ENCODE results near the gene ANKLE2. TPM values are rescaled to one million over a fixed set of nuclear protein-coding genes. Genes with fewer than 3 reads are reported as not detected.
A peak's percentile ranks its signal among the peaks of the same experiment; 100 is the strongest.

The ANKLE2 gene
- total RNA-seq, 1 donor from 2014 or later = 96.2 TPM

- peaks cover 57% of the 10 kb centered on the region for H3K36me3 Mint-ChIP-seq (ENCODE audit: low read depth, unreplicated experiment)
- peaks cover 4% of the 10 kb centered on the region for H3K4me1 Mint-ChIP-seq (ENCODE audit: unreplicated experiment)
- no peak for DNase-seq (ENCODE audit: low spot score)
- H3K9me3 Mint-ChIP-seq (ENCODE audit: unreplicated experiment) = no peaks in the 10 kb centered on the region
- peak overlapping the region; percentile 73 for H3K4me3 Mint-ChIP-seq (ENCODE audit: unreplicated experiment)
- H3K27me3 Mint-ChIP-seq (ENCODE audit: unreplicated experiment) = peaks cover 15% of the 10 kb centered on the region
- TF ChIP-seq CTCF (IDR thresholded peaks at IDR 0.05; ENCODE audit: unreplicated experiment) = no peak
- H3K27ac Mint-ChIP-seq (ENCODE audit: unreplicated experiment) = peak overlapping the region; percentile 67
These were observed 26.2 kb upstream of the ANKLE2 start for GRCh38 chr12:132787877-132788276.

GRCh38 chr12:132786192-132786591 lies 24.6 kb upstream of the ANKLE2 start:
- H3K9me3 Mint-ChIP-seq (ENCODE audit: unreplicated experiment) = no peaks in the 10 kb centered on the region
- DNase-seq (ENCODE audit: low spot score) = no peak
- peaks cover 55% of the 10 kb centered on the region for H3K36me3 Mint-ChIP-seq (ENCODE audit: low read depth, unreplicated experiment)
- peak overlapping the region; percentile 30 for H3K27ac Mint-ChIP-seq (ENCODE audit: unreplicated experiment)
- H3K4me3 Mint-ChIP-seq (ENCODE audit: unreplicated experiment) = peak overlapping the region; percentile 76
- no peak for TF ChIP-seq CTCF (IDR thresholded peaks at IDR 0.05; ENCODE audit: unreplicated experiment)
- peaks cover 19% of the 10 kb centered on the region for H3K27me3 Mint-ChIP-seq (ENCODE audit: unreplicated experiment)
- H3K4me1 Mint-ChIP-seq (ENCODE audit: unreplicated experiment) = peaks cover 4% of the 10 kb centered on the region

- DNase-seq (ENCODE audit: low spot score) = no peak
- TF ChIP-seq CTCF (IDR thresholded peaks at IDR 0.05; ENCODE audit: unreplicated experiment) = no peak
- H3K9me3 Mint-ChIP-seq (ENCODE audit: unreplicated experiment) = no peaks in the 10 kb centered on the region
- H3K36me3 Mint-ChIP-seq (ENCODE audit: low read depth, unreplicated experiment) = peaks cover 69% of the 10 kb centered on the region
- peaks cover 6% of the 10 kb centered on the region for H3K4me1 Mint-ChIP-seq (ENCODE audit: unreplicated experiment)
- H3K27ac Mint-ChIP-seq (ENCODE audit: unreplicated experiment) = peak overlapping the region; percentile 62
- peak overlapping the region; percentile 52 for H3K4me3 Mint-ChIP-seq (ENCODE audit: unreplicated experiment)
- H3K27me3 Mint-ChIP-seq (ENCODE audit: unreplicated experiment) = peaks cover 30% of the 10 kb centered on the region
These were observed 22.9 kb upstream of the ANKLE2 start for GRCh38 chr12:132784580-132784979.

GRCh38 chr12:132783917-132784531 lies 22.4 kb upstream of the ANKLE2 start:
- no peak for TF ChIP-seq CTCF (IDR thresholded peaks at IDR 0.05; ENCODE audit: unreplicated experiment)
- Mint-ChIP-seq H3K4me3 (ENCODE audit: unreplicated experiment) (peak overlapping the region; percentile 52), H3K27ac (ENCODE audit: unreplicated experiment) (no peak overlapping the region), H3K4me1 (ENCODE audit: unreplicated experiment) (peaks cover 7% of the 10 kb centered on the region), H3K36me3 (ENCODE audit: low read depth, unreplicated experiment) (peaks cover 66% of the 10 kb centered on the region), H3K9me3 (ENCODE audit: unreplicated experiment) (no peaks in the 10 kb centered on the region), H3K27me3 (ENCODE audit: unreplicated experiment) (peaks cover 30% of the 10 kb centered on the region)
- no peak for DNase-seq (ENCODE audit: low spot score)

GRCh38 chr12:132781938-132782337 lies 20.3 kb upstream of the ANKLE2 start:
- Mint-ChIP-seq H3K4me1 (ENCODE audit: unreplicated experiment) (peaks cover 7% of the 10 kb centered on the region), H3K27ac (ENCODE audit: unreplicated experiment) (no peak overlapping the region), H3K9me3 (ENCODE audit: unreplicated experiment) (no peaks in the 10 kb centered on the region), H3K4me3 (ENCODE audit: unreplicated experiment) (no peak overlapping the region), H3K27me3 (ENCODE audit: unreplicated experiment) (peaks cover 32% of the 10 kb centered on the region), H3K36me3 (ENCODE audit: low read depth, unreplicated experiment) (peaks cover 52% of the 10 kb centered on the region)
- no peak for TF ChIP-seq CTCF (IDR thresholded peaks at IDR 0.05; ENCODE audit: unreplicated experiment)
- DNase-seq (ENCODE audit: low spot score) = no peak
